DMS 273 treated with DMSO at 0.1 percent for 48 hours (cell line): ENCODE results near the gene TRMT1.
A peak's percentile ranks its signal among the peaks of the same experiment; 100 is the strongest.
"Not testable (repeated sequence)": the region's sequence is repeated elsewhere in the genome, so short reads cannot be mapped to it uniquely, and the experiment has no call there.

Experiments used
- DNase-seq: peaks from one replicate; lab custom pipeline; 2025; lab: John Stamatoyannopoulos, UW

TRMT1 gene

GRCh38 chr19:13116282-13117175, at the start of gene TRMT1:
Gene TRMT1 (minus strand): TSS chr19:13116740. CDS start chr19:13116399, 341 bp downstream.
- peak; percentile 89 for DNase-seq

- DNase-seq: not testable (repeated sequence)
These were observed 49.6 kb upstream of the TRMT1 start for GRCh38 chr19:13166151-13166550.

GRCh38 chr19:13165162-13165997, 48.8 kb upstream of the TRMT1 start:
- DNase-seq: no peak

- DNase-seq: peak; percentile 41
These were observed 48.0 kb upstream of the TRMT1 start for GRCh38 chr19:13164343-13165161.

GRCh38 chr19:13163609-13164342, 47.2 kb upstream of the TRMT1 start:
- DNase-seq: peak; percentile 61

GRCh38 chr19:13162724-13163608, 46.4 kb upstream of the TRMT1 start:
- peak; percentile 88 for DNase-seq

GRCh38 chr19:13160557-13160956, 44.0 kb upstream of the TRMT1 start:
- DNase-seq: no peak

GRCh38 chr19:13159713-13160112, 43.2 kb upstream of the TRMT1 start:
- no peak for DNase-seq

- DNase-seq: no peak
These were observed 39.2 kb upstream of the TRMT1 start for GRCh38 chr19:13155472-13156359.

GRCh38 chr19:13154911-13155471, 38.5 kb upstream of the TRMT1 start:
- DNase-seq: no peak

GRCh38 chr19:13154241-13154778, 37.8 kb upstream of the TRMT1 start:
- no peak for DNase-seq

- DNase-seq: no peak
These were observed 37.2 kb upstream of the TRMT1 start for GRCh38 chr19:13153569-13154240.

GRCh38 chr19:13152974-13153568, 36.5 kb upstream of the TRMT1 start:
- peak; percentile 66 for DNase-seq

- DNase-seq: no peak
These were observed 35.9 kb upstream of the TRMT1 start for GRCh38 chr19:13152356-13152973.

GRCh38 chr19:13151605-13152355, 35.2 kb upstream of the TRMT1 start:
- peak; percentile 93 for DNase-seq

- DNase-seq: no peak
These were observed 34.5 kb upstream of the TRMT1 start for GRCh38 chr19:13150931-13151604.
